Osteocyte (in vitro differentiated cells): ENCODE measurements around the gene SMARCA4. TPM values are rescaled to one million over a fixed set of nuclear protein-coding genes. Genes with fewer than 3 reads are reported as not detected.
"Not testable (repeated sequence)": the region's sequence is repeated elsewhere in the genome, so short reads cannot be mapped to it uniquely, and the experiment has no call there.

Source experiments
- DNase-seq: peaks from one replicate; pipeline ENCODE4 v3.0.0; 2021; ENCODE audit warnings: mixed read lengths; ENCODE audit not compliant: unreplicated experiment; ENCODE audit errors: extremely low spot score
- H3K27ac Mint-ChIP-seq: one replicate; pipeline ENCODE4 v1.8.0; 2021; ENCODE audit warnings: mild to moderate bottlenecking, mixed read lengths; ENCODE audit not compliant: unreplicated experiment
- H3K27me3 Mint-ChIP-seq: one replicate; pipeline ENCODE4 v1.8.0; 2021; ENCODE audit warnings: mixed read lengths; ENCODE audit not compliant: unreplicated experiment
- H3K36me3 Mint-ChIP-seq: one replicate; pipeline ENCODE4 v1.8.0; 2021; ENCODE audit warnings: mixed read lengths; ENCODE audit not compliant: unreplicated experiment
- H3K4me1 Mint-ChIP-seq: one replicate; pipeline ENCODE4 v1.8.0; 2021; ENCODE audit warnings: mixed read lengths; ENCODE audit not compliant: unreplicated experiment
- H3K4me3 Mint-ChIP-seq: one replicate; pipeline ENCODE4 v1.8.0; 2021; ENCODE audit warnings: mild to moderate bottlenecking, moderate library complexity, mixed read lengths; ENCODE audit not compliant: unreplicated experiment
- H3K9me3 Mint-ChIP-seq: one replicate; pipeline ENCODE4 v1.8.0; 2021; ENCODE audit warnings: mixed read lengths; ENCODE audit not compliant: unreplicated experiment
- CTCF ChIP-seq: fragments of 200-600 bp; sonication (generic); IDR thresholded peaks from 2 replicates; pipeline ENCODE4 v1.5.0; 2021; ENCODE audit warnings: antibody characterized with exemption, mild to moderate bottlenecking, moderate library complexity
- total RNA-seq: library from RNA; stranded (reverse); gene quantifications from 2 replicates; pipeline ENCODE4 v1.2.1, GENCODE V29; 2021

SMARCA4 gene
- total RNA-seq, 1 donor from 2014 or later = 131 TPM

GRCh38 chr19:10929402-10929794 is 31.4 kb upstream of the SMARCA4 start:
- no peak for TF ChIP-seq CTCF
- peaks cover 6% of the 10 kb centered on the region for H3K36me3 Mint-ChIP-seq
- peaks cover 25% of the 10 kb centered on the region for H3K4me1 Mint-ChIP-seq
- H3K4me3 Mint-ChIP-seq = peak overlapping the region; percentile 93
- no peak for DNase-seq
- H3K27me3 Mint-ChIP-seq = no peaks in the 10 kb centered on the region
- H3K9me3 Mint-ChIP-seq = no peaks in the 10 kb centered on the region
- peak overlapping the region; percentile 34 for H3K27ac Mint-ChIP-seq

DNA sequence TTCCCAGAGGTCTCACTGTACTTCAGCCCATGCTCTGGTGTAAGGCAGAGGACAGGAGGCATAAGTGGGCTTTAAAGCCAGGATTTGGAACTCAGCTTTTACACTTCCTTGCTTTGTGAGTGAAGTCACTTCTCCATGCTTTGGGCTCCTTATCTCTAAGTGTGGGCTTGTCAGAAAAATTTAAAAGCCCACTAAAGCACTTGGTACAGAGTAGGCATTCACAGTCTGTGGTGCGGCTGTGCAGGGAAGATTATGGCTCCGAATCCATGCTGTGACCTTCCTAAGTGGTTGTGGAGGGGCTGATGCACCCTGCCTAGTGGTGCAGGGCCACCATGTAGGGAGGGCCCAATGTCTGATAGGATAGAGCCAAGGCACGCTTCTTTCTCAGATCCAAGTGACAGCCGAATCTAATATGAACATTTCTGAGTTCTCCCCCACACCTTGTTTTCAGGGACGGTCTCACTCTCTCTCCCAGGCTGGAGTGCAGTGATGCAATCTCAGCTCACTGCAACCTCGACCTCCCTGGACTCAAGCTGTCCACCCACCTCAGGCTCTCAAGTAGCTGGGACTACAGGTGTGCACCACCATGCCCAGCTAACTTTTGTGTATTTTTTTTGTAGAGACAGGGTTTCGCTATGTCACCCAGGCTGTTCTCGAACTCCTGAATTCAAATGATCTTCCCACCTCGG is 25.3 kb upstream of the SMARCA4 start:
- no peak for DNase-seq
- H3K36me3 Mint-ChIP-seq = peaks cover 1% of the 10 kb centered on the region
- peaks cover 10% of the 10 kb centered on the region for H3K4me1 Mint-ChIP-seq
- H3K4me3 Mint-ChIP-seq = no peak overlapping the region
- no peaks in the 10 kb centered on the region for H3K27me3 Mint-ChIP-seq
- TF ChIP-seq CTCF = no peak
- H3K9me3 Mint-ChIP-seq = no peaks in the 10 kb centered on the region
- H3K27ac Mint-ChIP-seq = peak overlapping the region; percentile 34

GRCh38 chr19:10936661-10937084 is 24.2 kb upstream of the SMARCA4 start:
- Mint-ChIP-seq H3K4me1 (peaks cover 7% of the 10 kb centered on the region), H3K27ac (peak overlapping the region; percentile 23), H3K9me3 (no peaks in the 10 kb centered on the region), H3K4me3 (peak overlapping the region; percentile 42), H3K27me3 (no peaks in the 10 kb centered on the region), H3K36me3 (no peaks in the 10 kb centered on the region)
- DNase-seq = no peak
- TF ChIP-seq CTCF = peak; percentile 68

GRCh38 chr19:10941649-10942048 is 19.2 kb upstream of the SMARCA4 start:
- not testable (repeated sequence) for H3K4me3 Mint-ChIP-seq, H3K36me3 Mint-ChIP-seq, H3K27me3 Mint-ChIP-seq, H3K4me1 Mint-ChIP-seq, DNase-seq, H3K27ac Mint-ChIP-seq, H3K9me3 Mint-ChIP-seq

- not testable (repeated sequence) for H3K27ac Mint-ChIP-seq, DNase-seq, H3K9me3 Mint-ChIP-seq, H3K27me3 Mint-ChIP-seq, H3K4me3 Mint-ChIP-seq, H3K36me3 Mint-ChIP-seq, H3K4me1 Mint-ChIP-seq
These were observed 17.4 kb upstream of the SMARCA4 start for GRCh38 chr19:10943412-10943811.

GRCh38 chr19:10945264-10945663 is 15.6 kb upstream of the SMARCA4 start:
- Mint-ChIP-seq H3K9me3 (no peaks in the 10 kb centered on the region), H3K4me1 (peaks cover 8% of the 10 kb centered on the region), H3K27ac (no peak overlapping the region), H3K4me3 (no peak overlapping the region), H3K36me3 (no peaks in the 10 kb centered on the region), H3K27me3 (no peaks in the 10 kb centered on the region)
- TF ChIP-seq CTCF = no peak
- DNase-seq = no peak
